ENCODE data around the gene RFFL. TPM values are rescaled to one million over a fixed set of nuclear protein-coding genes. Genes with fewer than 3 reads are reported as not detected.
"Not testable (repeated sequence)": the region's sequence is repeated elsewhere in the genome, so short reads cannot be mapped to it uniquely, and the experiment has no call there.

Gene RFFL
- total RNA-seq, 1 experiment from 2014 or later = 29.6 TPM

DNA sequence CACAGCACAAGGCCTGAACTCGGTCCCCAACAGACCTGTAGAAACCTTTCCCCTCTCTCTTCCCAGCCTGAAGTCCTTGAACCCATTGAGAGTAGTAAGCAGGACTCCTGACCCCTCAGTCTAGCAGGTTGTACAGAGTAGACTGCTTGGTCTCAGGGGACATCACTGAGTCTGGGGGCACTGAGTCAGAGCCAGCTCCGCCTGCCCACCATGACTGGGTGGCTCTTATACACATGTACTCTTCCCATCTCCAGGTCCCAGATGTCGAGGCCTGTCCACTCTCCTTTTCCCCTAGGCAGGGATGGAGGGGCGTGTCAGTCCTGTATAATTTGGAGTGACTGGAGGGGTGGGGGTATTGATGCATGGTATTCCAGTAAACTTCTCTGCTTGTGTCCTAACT lies 59.7 kb downstream of the RFFL start:
- POLR2A ChIA-PET = no interaction called here
- TF ChIP-seq, protein P1, sequence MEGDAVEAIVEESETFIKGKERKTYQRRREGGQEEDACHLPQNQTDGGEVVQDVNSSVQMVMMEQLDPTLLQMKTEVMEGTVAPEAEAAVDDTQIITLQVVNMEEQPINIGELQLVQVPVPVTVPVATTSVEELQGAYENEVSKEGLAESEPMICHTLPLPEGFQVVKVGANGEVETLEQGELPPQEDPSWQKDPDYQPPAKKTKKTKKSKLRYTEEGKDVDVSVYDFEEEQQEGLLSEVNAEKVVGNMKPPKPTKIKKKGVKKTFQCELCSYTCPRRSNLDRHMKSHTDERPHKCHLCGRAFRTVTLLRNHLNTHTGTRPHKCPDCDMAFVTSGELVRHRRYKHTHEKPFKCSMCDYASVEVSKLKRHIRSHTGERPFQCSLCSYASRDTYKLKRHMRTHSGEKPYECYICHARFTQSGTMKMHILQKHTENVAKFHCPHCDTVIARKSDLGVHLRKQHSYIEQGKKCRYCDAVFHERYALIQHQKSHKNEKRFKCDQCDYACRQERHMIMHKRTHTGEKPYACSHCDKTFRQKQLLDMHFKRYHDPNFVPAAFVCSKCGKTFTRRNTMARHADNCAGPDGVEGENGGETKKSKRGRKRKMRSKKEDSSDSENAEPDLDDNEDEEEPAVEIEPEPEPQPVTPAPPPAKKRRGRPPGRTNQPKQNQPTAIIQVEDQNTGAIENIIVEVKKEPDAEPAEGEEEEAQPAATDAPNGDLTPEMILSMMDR (IDR thresholded peaks at IDR 0.05; ENCODE audit: insufficient read depth in 1 of 2, low read depth in 1 of 2, low read length in 1 of 2, severe bottlenecking in 1 of 2, unreplicated experiment in 1 of 2) = no peak

DNA sequence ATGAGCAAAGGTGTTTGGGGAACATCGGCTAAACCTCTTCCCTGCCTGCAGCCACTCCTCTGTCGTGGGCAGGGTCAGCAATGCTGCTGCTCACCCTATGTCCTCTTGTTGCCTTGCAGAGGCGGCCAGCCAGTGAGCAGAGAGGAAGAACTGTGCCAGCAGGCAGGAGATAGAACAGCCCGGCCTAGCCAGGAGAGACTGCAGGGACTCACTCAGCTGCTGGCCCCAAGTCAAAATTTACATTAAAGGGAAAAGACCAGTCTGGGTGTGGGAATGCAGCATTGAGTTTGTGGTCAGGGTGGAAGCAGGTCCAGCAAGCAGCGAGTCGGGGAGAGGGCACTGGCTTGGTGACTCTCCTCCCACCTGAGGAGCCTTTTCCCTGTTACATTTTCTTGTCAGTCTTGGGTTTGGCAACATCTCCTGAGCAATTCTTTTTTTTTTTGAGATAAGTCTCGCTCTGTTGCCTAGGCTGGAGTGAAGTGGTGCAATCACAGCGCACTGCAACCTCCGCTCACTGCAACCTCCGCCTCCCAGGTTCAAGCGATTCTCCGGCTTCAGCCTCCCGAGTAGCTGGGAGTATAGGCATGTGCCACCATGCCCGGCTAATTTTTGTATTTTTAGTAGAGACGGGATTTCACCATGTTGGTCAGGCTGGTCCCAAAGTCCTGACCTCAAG lies 60.5 kb downstream of the RFFL start:
- Mint-ChIP-seq H3K36me3 (ENCODE audit: insufficient read depth, unreplicated experiment) (peaks cover 41% of the 10 kb centered on the region), H3K4me3 (ENCODE audit: unreplicated experiment) (no peak overlapping the region), H3K9me3 (ENCODE audit: unreplicated experiment) (no peaks in the 10 kb centered on the region), H3K27ac (ENCODE audit: unreplicated experiment) (no peak overlapping the region), H3K27me3 (ENCODE audit: insufficient read depth, unreplicated experiment) (no peaks in the 10 kb centered on the region), H3K4me1 (ENCODE audit: low read depth, unreplicated experiment) (peaks cover 7% of the 10 kb centered on the region)
- ChIA-PET POLR2A (no interaction called here), CTCF (no interaction called here)
- no TSS peak for BruUV-seq (replicated peaks)
- no peak for DNase-seq
- no peaks in the 10 kb centered on the region for H3K4me1 ChIP-seq
- TF ChIP-seq, protein P1 (IDR thresholded peaks at IDR 0.05; ENCODE audit: insufficient read depth in 1 of 2, low read depth in 1 of 2, low read length in 1 of 2, severe bottlenecking in 1 of 2, unreplicated experiment in 1 of 2) = no peak
- no peaks in the 10 kb centered on the region for H3K27me3 ChIP-seq (replicated peaks; ENCODE audit: control insufficient read depth, insufficient read depth, low read length)
- intact Hi-C loops (cut with micrococcal nuclease; ENCODE audit: unreplicated experiment) = no loop called here
- H3K4me3 ChIP-seq (ENCODE audit: low read depth, low read length) = no peak overlapping the region
- H3K36me3 ChIP-seq (ENCODE audit: control insufficient read depth, insufficient read depth, low read length) = peaks cover 4% of the 10 kb centered on the region
- H3K9me3 ChIP-seq = no peaks in the 10 kb centered on the region

More for the DNA sequence above, 59.7 kb downstream of the RFFL start:
- no peaks in the 10 kb centered on the region for H3K27me3 Mint-ChIP-seq (ENCODE audit: insufficient read depth, unreplicated experiment)
- no peaks in the 10 kb centered on the region for H3K9me3 ChIP-seq
- H3K4me1 ChIP-seq = no peaks in the 10 kb centered on the region
- no peak overlapping the region for H3K4me3 ChIP-seq (ENCODE audit: low read depth, low read length)
- no peak overlapping the region for H3K27ac Mint-ChIP-seq (ENCODE audit: unreplicated experiment)
- H3K36me3 ChIP-seq (ENCODE audit: control insufficient read depth, insufficient read depth, low read length) = peaks cover 4% of the 10 kb centered on the region
- peaks cover 7% of the 10 kb centered on the region for H3K4me1 Mint-ChIP-seq (ENCODE audit: low read depth, unreplicated experiment)
- no peak for DNase-seq
- CTCF ChIA-PET = no interaction called here
- H3K27me3 ChIP-seq (replicated peaks; ENCODE audit: control insufficient read depth, insufficient read depth, low read length) = no peaks in the 10 kb centered on the region
- no TSS peak for BruUV-seq (replicated peaks)
- no peaks in the 10 kb centered on the region for H3K9me3 Mint-ChIP-seq (ENCODE audit: unreplicated experiment)
- intact Hi-C loops (cut with micrococcal nuclease; ENCODE audit: unreplicated experiment) = no loop called here
- H3K36me3 Mint-ChIP-seq (ENCODE audit: insufficient read depth, unreplicated experiment) = peaks cover 37% of the 10 kb centered on the region
- no peak overlapping the region for H3K4me3 Mint-ChIP-seq (ENCODE audit: unreplicated experiment)

DNA sequence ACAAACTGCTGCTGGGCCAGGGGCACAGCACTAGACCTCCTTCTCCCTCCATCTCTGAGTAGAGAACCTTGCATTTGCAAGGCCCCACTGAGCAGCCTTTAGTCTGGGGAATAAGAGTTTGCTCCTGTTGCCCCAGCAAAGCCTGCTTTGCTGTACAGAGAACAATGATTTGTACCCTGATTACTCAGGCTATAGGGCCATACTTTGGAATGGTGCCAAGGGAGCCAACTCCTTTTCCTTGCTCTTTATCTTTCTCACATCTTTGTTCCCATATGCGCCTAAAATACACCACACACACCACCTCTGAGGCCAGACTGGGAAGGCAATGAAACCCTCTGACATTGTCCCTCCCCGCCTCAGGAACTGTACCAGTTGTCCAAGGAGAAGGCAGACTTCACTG lies 62.0 kb downstream of the RFFL start:
- Histone ChIP-seq H3K4me1 (no peaks in the 10 kb centered on the region), H3K9me3 (no peaks in the 10 kb centered on the region), H3K4me3 (ENCODE audit: low read depth, low read length) (no peak overlapping the region), H3K36me3 (ENCODE audit: control insufficient read depth, insufficient read depth, low read length) (peaks cover 4% of the 10 kb centered on the region), H3K27me3 (replicated peaks; ENCODE audit: control insufficient read depth, insufficient read depth, low read length) (no peaks in the 10 kb centered on the region)
- Mint-ChIP-seq H3K36me3 (ENCODE audit: insufficient read depth, unreplicated experiment) (peaks cover 36% of the 10 kb centered on the region), H3K9me3 (ENCODE audit: unreplicated experiment) (no peaks in the 10 kb centered on the region), H3K4me3 (ENCODE audit: unreplicated experiment) (no peak overlapping the region), H3K4me1 (ENCODE audit: low read depth, unreplicated experiment) (no peaks in the 10 kb centered on the region), H3K27me3 (ENCODE audit: insufficient read depth, unreplicated experiment) (no peaks in the 10 kb centered on the region), H3K27ac (ENCODE audit: unreplicated experiment) (no peak overlapping the region)
- no peak for DNase-seq
- no TSS peak for BruUV-seq (replicated peaks)
- POLR2A ChIA-PET = no interaction called here
- TF ChIP-seq, protein P1 (IDR thresholded peaks at IDR 0.05; ENCODE audit: insufficient read depth in 1 of 2, low read depth in 1 of 2, low read length in 1 of 2, severe bottlenecking in 1 of 2, unreplicated experiment in 1 of 2) = no peak
- intact Hi-C loops (cut with micrococcal nuclease; ENCODE audit: unreplicated experiment) = no loop called here
- CTCF ChIA-PET = no interaction called here

DNA sequence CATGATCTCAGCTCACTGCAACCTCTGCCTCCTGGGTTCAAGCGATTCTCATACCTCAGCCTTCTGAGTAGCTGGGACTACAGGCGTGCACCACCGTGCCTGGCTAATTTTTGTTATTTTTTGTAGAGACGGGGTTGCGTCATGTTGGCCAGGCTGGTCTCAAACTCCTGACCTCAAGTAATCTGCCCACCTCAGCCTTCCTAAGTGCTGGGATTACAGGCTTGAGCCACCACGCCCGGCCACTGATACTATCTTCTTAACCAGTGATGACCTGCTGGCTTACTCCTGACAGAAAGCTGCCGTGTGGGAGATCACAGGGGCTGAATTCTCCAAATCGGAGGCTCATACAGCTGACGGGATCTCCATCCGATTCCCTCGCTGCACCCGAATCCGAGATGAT lies 62.5 kb downstream of the RFFL start:
- CTCF ChIA-PET; H3K9me3 Mint-ChIP-seq (ENCODE audit: unreplicated experiment); H3K4me3 ChIP-seq (ENCODE audit: low read depth, low read length); DNase-seq; H3K9me3 ChIP-seq; BruUV-seq (replicated peaks); POLR2A ChIA-PET; intact Hi-C loops (cut with micrococcal nuclease; ENCODE audit: unreplicated experiment); H3K27me3 ChIP-seq (replicated peaks; ENCODE audit: control insufficient read depth, insufficient read depth, low read length); H3K27me3 Mint-ChIP-seq (ENCODE audit: insufficient read depth, unreplicated experiment); H3K4me1 ChIP-seq; H3K4me1 Mint-ChIP-seq (ENCODE audit: low read depth, unreplicated experiment); H3K27ac Mint-ChIP-seq (ENCODE audit: unreplicated experiment); H3K36me3 ChIP-seq (ENCODE audit: control insufficient read depth, insufficient read depth, low read length); H3K4me3 Mint-ChIP-seq (ENCODE audit: unreplicated experiment): not testable (repeated sequence)
- H3K36me3 Mint-ChIP-seq (ENCODE audit: insufficient read depth, unreplicated experiment) = peaks cover 36% of the 10 kb centered on the region

Data from Caco-2 (cell line).